Non-pigmented ciliary epithelial cell (primary cell): Measurements from ENCODE around the gene LGSN.
A peak's percentile ranks its signal among the peaks of the same experiment; 100 is the strongest.
"Not testable (repeated sequence)": the region's sequence is repeated elsewhere in the genome, so short reads cannot be mapped to it uniquely, and the experiment has no call there.

Experiments
- DNase-seq: peaks from one replicate; pipeline ENCODE4 v3.0.0-alpha.2; 2010; ENCODE audit warnings: low read depth

The LGSN gene

DNA sequence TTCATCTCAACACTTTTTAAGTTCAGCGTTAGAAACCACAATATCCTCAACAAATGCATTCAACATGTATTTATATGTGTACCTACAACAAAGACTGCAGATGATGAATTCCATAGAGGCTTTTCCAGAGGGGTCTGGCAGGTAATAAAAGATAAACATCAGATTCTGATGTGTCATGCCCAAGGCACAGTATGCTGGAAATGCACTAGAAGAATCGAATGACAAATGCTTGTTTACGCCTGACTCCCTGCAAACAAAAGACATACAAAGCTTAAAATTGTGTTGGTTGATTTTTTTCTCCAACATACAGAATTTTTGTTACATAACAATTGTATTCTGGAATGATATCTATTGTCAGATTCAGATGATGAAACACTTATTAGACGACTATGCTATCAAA, at the start of gene LGSN:
Gene LGSN, minus strand, starts transcription at position 45 of the 400 bp plus-strand sequence. Its CDS starts 40 bp downstream, at position 5.
- DNase-seq, result no peak

DNA sequence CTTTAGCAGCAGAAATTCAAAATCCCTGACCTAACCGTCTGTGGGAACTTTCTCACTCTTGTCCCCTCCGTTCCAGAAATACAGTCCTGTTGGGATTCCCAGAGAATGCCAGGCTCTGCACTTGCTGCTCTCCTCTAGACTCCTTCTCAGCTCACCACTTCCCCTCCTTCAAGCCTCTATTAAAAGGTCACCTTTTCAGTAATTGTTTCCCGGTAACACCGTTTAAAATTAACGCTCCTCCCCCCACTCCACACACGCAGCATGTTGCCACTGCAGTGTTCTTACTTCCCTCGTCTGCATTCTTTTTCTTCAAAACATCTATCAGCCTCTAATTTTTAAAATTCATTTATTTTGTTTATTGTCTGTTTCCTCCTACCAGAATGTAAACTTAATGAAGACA, 48.6 kb upstream of the LGSN start:
- no peak for DNase-seq

- DNase-seq, result not testable (repeated sequence)
Observed at GRCh38 chr6:63362500-63363120, 42.8 kb upstream of the LGSN start.

GRCh38 chr6:63357384-63357783, 37.6 kb upstream of the LGSN start:
- not testable (repeated sequence) for DNase-seq

DNA sequence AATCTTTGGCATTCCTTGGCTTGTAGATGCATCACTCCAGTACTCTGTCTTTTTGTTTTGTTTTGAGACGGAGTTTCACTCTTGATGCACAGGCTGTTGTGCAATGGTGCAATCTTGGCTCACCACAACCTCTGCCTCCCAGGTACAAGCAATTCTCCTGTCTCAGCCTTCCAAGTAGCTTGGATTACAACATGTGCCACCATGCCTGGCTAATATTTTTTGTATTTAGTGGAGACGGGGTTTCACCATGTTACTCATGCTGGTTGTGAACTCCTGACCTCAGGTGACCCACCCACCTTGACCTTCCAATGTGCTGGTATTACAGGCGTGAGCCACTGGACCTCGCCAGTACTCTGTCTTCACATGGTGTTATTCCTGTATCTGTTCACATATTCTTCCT, 35.8 kb upstream of the LGSN start:
- no peak for DNase-seq

- DNase-seq, result no peak
Observed at GRCh38 chr6:63353286-63353630, 33.5 kb upstream of the LGSN start.

- DNase-seq, result peak; percentile 14
Observed at GRCh38 chr6:63352544-63353285, 32.9 kb upstream of the LGSN start.

DNA sequence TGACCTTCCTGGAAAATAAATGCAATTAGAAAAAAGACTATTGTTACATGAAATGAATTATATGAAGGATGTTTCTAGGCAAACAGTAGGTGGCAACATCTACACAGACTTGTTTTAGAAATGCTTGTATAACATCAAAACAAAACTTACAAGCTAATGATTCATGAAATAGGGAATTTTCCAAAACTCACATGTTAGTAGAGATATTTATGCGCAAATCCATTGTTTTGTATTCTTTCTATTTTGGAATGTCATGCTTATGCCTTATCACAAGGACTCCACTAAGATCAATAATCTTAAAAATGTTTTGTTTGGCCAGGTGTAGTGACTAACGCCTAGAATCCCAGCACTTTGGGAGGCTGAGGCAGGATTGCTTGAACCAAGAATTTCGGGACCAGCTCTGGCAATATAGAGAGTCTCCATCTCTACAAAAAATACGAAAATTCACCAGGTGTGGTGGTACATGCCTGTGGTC, 32.3 kb upstream of the LGSN start:
- peak; percentile 20 for DNase-seq

- no peak for DNase-seq
Observed at GRCh38 chr6:63349401-63349800, 29.6 kb upstream of the LGSN start.

DNA sequence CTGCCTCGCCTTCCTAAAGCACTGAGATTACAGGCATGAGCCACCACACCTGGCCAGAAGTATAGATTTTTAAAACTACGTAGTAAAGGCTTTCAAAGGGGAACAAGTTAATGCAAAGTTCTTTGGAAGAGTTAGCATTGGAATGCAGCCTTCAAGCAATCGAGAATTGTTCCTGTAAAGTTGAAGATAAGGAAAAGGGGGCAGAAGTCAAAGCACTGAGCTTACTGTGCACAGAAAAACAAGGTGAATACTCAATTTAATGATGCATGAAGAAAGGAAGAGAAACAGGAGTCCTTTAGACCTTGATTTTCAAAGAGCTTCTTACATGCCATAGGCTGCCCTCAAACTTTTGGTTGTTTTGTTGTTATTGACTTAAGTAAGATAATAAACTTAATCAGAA, 29.1 kb upstream of the LGSN start:
- no peak for DNase-seq

GRCh38 chr6:63347599-63347998, 27.8 kb upstream of the LGSN start:
- peak; percentile 75 for DNase-seq

- DNase-seq, result no peak
Observed at GRCh38 chr6:63346217-63346835, 26.5 kb upstream of the LGSN start.

GRCh38 chr6:63340351-63340750, 20.6 kb upstream of the LGSN start:
- no peak for DNase-seq

DNA sequence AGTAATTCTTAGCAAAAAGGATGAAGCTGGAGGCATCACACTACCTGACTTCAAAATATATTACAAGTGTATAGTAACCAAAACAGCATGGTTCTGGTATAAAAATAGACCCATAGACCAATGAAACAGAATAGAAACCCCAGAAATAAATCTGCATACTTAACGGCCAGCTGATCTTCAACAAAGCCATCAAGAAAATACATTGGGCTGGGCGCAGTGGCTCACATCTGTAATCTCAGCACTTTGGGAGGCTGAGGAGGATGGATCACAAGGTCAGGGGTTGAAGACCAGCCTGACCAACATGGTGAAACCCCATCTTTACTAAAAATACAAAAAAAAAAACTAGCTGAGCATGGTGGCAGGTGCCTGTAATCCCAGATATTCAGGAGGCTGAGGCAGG, 14.9 kb upstream of the LGSN start:
- DNase-seq, result not testable (repeated sequence)

DNA sequence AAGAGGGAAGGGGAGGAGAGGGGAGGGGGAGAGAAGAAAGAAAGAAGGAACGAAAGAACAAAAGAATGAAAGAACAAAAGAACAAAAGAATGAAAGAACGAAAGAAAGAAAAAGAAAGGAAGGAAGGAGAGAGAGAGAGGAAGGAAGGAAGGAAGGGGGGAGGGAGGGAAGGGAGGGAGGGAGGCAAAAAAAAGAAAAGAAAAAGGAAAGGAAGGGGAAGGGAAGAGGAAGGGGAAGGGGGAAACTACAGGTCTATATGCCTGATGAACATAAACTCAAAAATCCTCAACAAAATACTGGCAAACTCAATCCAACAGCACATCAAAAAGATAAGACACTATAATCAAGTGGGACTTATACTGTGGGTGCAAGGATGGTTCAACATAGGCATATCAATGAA, 13.7 kb upstream of the LGSN start:
- no peak for DNase-seq

GRCh38 chr6:63326630-63327029, 6.8 kb upstream of the LGSN start:
- DNase-seq, result not testable (repeated sequence)

DNA sequence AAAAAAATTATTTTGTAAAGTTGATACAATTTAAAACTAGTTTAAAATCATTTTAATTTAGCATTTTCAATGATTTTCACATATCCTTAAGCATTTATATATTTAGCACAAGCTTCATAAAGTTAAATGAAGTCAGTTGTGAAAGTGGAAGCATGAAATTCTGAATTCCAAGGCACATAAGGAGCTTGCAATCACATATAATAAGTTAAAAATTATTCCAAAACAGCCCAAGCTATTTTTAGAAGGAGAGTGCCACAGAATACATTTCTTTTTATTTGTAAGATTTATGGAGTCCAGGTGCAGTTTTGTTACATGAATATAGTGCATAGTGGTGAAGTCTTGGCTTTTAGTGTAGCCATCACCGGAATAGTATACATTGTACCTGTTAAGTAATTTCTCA, 3.2 kb upstream of the LGSN start:
- no peak for DNase-seq

- DNase-seq, result no peak
Observed at GRCh38 chr6:63321821-63322220, 2.0 kb upstream of the LGSN start.

- DNase-seq, result no peak
Observed at GRCh38 chr6:63317641-63318040, 2.1 kb downstream of the LGSN start.

DNA sequence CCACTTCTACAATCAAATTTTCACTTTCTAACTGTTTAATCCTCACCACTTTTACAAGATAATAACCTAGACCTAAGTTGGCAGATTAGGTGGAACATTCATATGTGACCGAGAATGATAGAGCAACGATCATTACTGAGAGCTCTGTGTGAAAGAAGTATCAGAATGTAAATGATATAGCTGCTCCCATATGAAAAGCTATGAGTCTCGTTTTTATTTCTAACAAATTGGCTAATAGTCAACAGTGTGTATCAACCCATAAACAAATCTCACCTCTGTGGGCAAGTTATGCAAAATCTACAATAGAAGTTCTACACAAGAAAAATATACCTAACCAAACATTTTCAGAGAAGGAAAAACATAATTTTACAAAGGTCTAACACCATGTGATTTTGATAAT, 3.7 kb downstream of the LGSN start:
- no peak for DNase-seq

GRCh38 chr6:63313111-63313510, 6.7 kb downstream of the LGSN start:
- DNase-seq, result no peak

GRCh38 chr6:63307581-63308246, 12.1 kb downstream of the LGSN start:
- DNase-seq, result peak; percentile 8

- no peak for DNase-seq
Observed at GRCh38 chr6:63306420-63306819, 13.4 kb downstream of the LGSN start.
